GM19467 (cell line): ENCODE measurements around the gene STAC2.

ENCODE experiments used
- ATAC-seq: cut with Tn5 transposase; IDR thresholded peaks from one replicate; pipeline ENCODE4 v1.9.1; 2021; ENCODE audit warnings: mild to moderate bottlenecking, moderate library complexity; ENCODE audit not compliant: unreplicated experiment

Gene STAC2

DNA sequence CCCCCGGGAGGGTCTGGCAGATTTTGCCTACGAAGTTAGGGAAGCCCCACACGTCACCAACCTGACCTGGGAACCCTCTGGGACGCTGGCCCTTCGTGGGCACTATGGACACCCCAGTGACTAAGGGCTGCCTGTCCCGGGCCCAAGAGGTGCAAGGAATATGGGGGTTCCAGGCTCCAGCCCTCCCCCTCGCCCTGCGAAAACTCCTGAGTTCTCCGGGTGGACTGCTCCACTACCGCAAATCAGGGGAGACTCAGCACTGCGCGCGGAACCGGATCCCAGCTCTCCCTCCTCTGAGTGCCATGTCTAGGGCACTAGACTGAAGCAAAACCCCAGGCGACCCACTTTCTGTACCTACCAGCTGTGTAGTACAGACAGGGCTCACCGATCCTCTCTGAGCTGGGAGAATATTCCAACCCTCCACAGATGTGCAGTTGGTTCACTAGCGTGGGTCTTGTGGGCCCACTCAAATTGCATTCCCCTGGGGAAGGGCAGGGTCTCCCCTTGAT lies 59.9 kb downstream of the STAC2 start, which contains the start of gene ARL5C:
Gene ARL5C (minus strand): TSS at position 321 of the 509 bp plus-strand sequence. CDS start 401 bp downstream, outside the sequence.
- ATAC-seq: no peak

DNA sequence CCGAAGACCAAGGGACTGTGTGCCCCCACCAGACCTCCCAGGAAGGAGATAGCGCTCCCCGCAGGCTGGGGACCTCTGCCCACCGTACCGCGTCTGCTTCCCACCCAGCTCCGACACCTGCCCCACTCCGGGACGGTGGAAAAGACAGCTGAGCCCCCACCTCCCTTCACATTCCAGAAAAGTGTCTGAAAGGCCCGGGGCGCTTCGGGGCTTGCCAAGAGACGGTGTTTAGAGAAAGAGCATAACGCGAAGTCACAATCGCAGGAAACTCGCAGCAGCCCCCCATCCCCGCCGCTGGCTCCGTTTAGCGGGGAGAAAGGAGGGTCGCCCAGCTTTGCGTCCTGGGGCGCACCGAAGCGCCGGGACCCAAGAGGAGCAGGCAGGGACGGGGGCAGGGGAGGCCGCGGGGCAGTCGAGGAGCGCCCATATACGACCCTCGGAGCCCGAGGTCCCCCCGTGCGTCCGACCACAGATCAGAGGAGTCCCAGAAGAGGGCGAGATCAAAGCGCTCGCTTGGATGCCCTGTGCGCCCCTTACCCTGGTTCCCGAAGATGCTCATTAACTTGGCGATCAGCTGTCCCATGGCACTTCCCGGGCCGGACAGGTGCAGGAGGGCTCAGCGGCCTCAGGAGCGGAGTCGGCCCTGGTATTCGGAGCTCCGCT lies 60.4 kb downstream of the STAC2 start:
- ATAC-seq: no peak

DNA sequence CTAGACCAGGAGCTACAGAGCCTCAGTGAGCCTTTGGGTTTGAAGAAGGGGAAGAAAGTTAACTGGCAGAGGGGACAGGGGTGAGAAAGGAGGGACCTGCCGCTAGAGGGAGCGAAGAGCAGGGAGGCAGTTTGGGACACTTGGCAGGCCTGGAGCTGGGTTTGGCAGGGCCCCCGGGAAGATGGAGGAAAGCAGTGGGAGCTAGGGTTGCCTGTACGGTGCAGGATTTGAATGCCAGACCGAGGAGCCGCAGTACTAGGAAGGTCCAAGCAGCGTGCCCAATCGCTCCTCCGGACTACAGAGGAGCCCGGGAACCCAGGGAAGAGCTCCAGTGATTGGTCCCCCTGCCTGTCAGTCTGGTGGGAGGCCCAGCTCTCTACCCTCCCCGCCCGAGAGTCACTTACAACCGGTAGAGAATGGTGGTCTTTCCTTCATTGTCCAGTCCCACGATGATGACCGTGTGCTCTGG lies 61.0 kb downstream of the STAC2 start:
- peak; percentile 72 for ATAC-seq

DNA sequence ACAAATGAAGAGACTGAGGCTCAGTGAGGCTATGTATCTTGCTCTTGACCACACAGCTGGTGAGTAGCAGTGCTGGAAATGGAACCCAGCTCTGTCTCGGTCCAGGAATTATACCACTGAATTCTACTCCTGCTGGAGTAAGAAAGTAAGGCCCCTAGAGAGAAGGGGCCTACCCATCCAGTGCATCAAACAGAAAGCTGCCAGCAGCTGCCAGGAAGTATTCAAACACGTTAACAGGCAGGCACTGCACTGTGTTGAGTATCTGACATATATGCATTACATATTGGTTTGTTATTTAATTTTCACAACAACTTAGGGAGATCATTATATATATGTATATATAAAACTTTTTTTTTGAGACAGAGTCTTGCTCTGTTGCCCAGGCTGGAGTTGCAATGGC lies 63.8 kb downstream of the STAC2 start:
- ATAC-seq: no peak
